GM12872 (cell line): ENCODE data around the gene GALNT18.

Source experiments
- CTCF ChIP-seq: IDR thresholded peaks from 3 replicates; pipeline ENCODE4 v1.5.1; 2011; ENCODE audit warnings: low read depth, mild to moderate bottlenecking, low read length, moderate library complexity; ENCODE audit not compliant: insufficient read depth

GALNT18 gene

DNA sequence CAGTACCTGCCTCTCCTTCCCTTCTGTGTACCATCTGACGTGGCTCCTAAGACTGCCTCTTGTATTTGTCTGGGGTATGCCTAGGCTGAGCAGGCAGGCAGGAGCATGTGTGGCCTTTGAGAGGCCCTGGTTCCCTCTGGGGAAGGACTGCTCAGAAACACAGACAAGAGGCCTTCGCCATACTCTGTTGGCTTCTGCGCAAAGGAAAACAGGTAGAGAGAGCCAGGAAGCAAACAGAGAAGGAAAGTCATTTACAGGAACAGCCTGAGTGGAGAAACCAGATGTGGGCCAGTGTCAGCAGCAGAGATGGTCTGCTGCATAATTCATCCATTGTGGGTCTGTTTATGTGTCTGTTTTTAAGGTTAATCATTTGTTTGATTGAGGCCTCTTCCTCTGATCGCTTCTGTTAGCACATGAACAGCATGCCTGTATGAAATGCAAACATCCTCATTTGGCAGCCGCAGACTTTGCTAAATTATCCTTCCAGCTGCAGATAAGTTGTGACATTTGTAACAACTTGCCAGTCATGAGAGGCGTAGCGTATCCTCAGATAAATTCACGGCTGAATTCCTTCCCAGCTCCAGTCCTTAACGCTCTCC, 119.4 kb downstream of the GALNT18 start:
- no peak for TF ChIP-seq CTCF

DNA sequence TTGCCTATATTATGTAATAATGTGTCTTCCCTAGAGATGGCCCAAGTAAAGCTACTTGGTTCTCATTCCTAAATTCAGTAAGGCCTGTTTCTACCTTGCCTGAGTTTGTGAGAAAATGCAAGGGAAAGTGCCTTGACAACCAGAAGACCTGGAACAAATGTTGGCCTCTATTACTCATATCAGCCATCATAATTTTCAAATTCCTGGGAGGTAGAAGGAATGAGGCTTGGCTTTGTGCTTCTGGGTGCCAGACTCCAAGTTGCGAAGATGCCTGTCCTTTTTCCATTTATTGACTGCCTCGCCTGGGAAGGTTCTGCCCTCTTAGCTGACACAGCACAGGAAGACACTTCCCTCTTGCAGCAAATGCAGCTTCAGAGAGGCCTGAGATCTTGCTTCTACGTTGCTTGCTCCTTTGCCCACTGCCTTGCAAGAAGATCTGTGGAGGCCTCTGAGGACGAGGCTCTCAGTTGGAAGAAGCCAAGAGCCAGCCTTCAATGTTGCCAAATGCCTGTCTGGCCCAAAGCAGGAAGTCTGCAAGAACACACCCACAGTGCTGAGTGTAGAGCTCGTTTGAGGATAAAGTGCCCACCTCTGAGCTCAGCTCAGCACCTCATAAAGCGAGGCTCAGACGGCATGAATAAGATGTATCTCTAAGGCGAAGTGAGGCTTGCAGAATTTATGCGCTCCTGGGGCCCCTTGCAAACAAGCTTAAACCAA, 120.1 kb downstream of the GALNT18 start:
- TF ChIP-seq CTCF: no peak

- no peak for TF ChIP-seq CTCF
Measured at GRCh38 chr11:11500744-11501487, 120.9 kb downstream of the GALNT18 start.

DNA sequence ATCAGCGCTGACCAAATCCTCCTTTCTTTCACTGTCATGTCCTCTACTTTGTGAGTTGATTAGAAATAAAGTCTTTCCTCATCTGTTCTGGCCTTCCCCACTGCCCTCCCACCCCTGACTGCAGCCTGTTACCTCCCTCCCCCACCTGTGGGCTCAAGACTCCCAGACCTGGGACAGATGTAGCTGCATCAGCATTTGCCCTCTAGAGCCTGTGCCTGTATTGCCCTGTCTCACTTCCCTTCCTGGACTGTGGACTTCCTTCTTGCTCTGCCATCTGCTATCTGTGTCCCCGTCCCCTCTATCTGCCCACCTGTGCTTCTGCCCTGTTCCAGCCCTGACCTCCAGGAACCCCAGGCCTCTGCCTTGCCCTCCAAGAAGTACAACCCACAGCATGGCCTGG, 122.5 kb downstream of the GALNT18 start:
- no peak for TF ChIP-seq CTCF

GRCh38 chr11:11498195-11498594, 123.6 kb downstream of the GALNT18 start:
- no peak for TF ChIP-seq CTCF

- no peak for TF ChIP-seq CTCF
Measured at GRCh38 chr11:11496879-11497278, 124.9 kb downstream of the GALNT18 start.

DNA sequence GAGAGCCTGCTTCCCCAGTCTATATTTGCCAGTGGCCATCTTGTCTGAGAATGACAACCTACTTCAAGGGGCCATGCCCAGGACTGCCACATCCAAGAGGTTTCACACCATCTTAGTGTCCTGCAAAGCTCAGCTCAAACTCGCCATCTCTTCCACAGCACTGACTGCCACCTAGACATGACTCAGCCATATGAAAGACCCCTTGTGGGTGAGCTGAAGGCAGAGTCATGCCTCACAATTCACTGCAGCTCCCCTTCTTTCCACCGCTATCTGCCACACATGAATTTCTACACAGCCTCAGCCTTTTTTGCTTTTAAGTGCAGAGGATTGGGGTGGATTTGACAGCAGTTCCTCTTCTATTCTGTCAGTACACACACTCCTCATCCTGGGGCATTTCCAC, 127.5 kb downstream of the GALNT18 start:
- TF ChIP-seq CTCF: no peak
